ENCODE measurements around the gene PNPLA4. TPM values are rescaled to one million over a fixed set of nuclear protein-coding genes. Genes with fewer than 3 reads are reported as not detected.

Gene PNPLA4
- 1 to 10 TPM; 6.0 to 7.7 TPM for total RNA-seq

GRCh38 chrX:7927259-7928167, at the start of gene PNPLA4:
PNPLA4 (minus strand) TSS chrX:7927413; CDS start chrX:7926119, 1,294 bp downstream.
- peaks cover 21% of the 10 kb centered on the region for H3K4me1 Mint-ChIP-seq (ENCODE audit: low read depth)
- no peaks in the 10 kb centered on the region for H3K36me3 Mint-ChIP-seq (ENCODE audit: low read depth)
- DNase-seq = peak; percentile 86
- peak within 1 kb of the TSS; percentile 97 for H3K27ac Mint-ChIP-seq
- ChIA-PET POLR2A (no interaction called here), CTCF (no interaction called here)
- peak within 1 kb of the TSS; percentile 87 for H3K4me3 Mint-ChIP-seq
- no peaks in the 10 kb centered on the region for H3K27me3 Mint-ChIP-seq (ENCODE audit: low read depth)
- H3K9me3 Mint-ChIP-seq (ENCODE audit: insufficient read depth) = no peaks in the 10 kb centered on the region
- peak; percentile 93 for ATAC-seq

GRCh38 chrX:7972586-7972985, 45.4 kb upstream of the PNPLA4 start:
- Mint-ChIP-seq H3K4me3 (no peak overlapping the region), H3K4me1 (ENCODE audit: low read depth) (no peaks in the 10 kb centered on the region), H3K27me3 (ENCODE audit: low read depth) (no peaks in the 10 kb centered on the region), H3K9me3 (ENCODE audit: insufficient read depth) (no peaks in the 10 kb centered on the region), H3K36me3 (ENCODE audit: low read depth) (no peaks in the 10 kb centered on the region), H3K27ac (no peak overlapping the region)
- no peak for ATAC-seq
- CTCF ChIA-PET = no interaction called here
- POLR2A ChIA-PET = no interaction called here
- DNase-seq = no peak

- no peaks in the 10 kb centered on the region for H3K4me1 Mint-ChIP-seq (ENCODE audit: low read depth)
- H3K36me3 Mint-ChIP-seq (ENCODE audit: low read depth) = no peaks in the 10 kb centered on the region
- ChIA-PET POLR2A (no interaction called here), CTCF (no interaction called here)
- H3K4me3 Mint-ChIP-seq = no peak overlapping the region
- ATAC-seq (no peak), DNase-seq (no peak)
- no peaks in the 10 kb centered on the region for H3K27me3 Mint-ChIP-seq (ENCODE audit: low read depth)
- no peaks in the 10 kb centered on the region for H3K9me3 Mint-ChIP-seq (ENCODE audit: insufficient read depth)
- H3K27ac Mint-ChIP-seq = no peak overlapping the region
Observed at GRCh38 chrX:7970428-7970827, 43.2 kb upstream of the PNPLA4 start.

- CTCF ChIA-PET = no interaction called here
- POLR2A ChIA-PET = no interaction called here
- H3K27me3 Mint-ChIP-seq (ENCODE audit: low read depth) = no peaks in the 10 kb centered on the region
- no peak for DNase-seq
- no peaks in the 10 kb centered on the region for H3K4me1 Mint-ChIP-seq (ENCODE audit: low read depth)
- H3K36me3 Mint-ChIP-seq (ENCODE audit: low read depth) = no peaks in the 10 kb centered on the region
- H3K4me3 Mint-ChIP-seq = no peak overlapping the region
- no peak for ATAC-seq
- no peak overlapping the region for H3K27ac Mint-ChIP-seq
- no peaks in the 10 kb centered on the region for H3K9me3 Mint-ChIP-seq (ENCODE audit: insufficient read depth)
Observed at GRCh38 chrX:7965436-7965835, 38.2 kb upstream of the PNPLA4 start.

GRCh38 chrX:7960246-7960645, 33.0 kb upstream of the PNPLA4 start:
- no peaks in the 10 kb centered on the region for H3K27me3 Mint-ChIP-seq (ENCODE audit: low read depth)
- CTCF ChIA-PET = no interaction called here

GRCh38 chrX:7953446-7953845, 26.2 kb upstream of the PNPLA4 start:
- DNase-seq (no peak), ATAC-seq (no peak)
- H3K9me3 Mint-ChIP-seq (ENCODE audit: insufficient read depth) = no peaks in the 10 kb centered on the region
- POLR2A ChIA-PET = no interaction called here
- H3K4me3 Mint-ChIP-seq = no peak overlapping the region
- H3K4me1 Mint-ChIP-seq (ENCODE audit: low read depth) = no peaks in the 10 kb centered on the region
- H3K36me3 Mint-ChIP-seq (ENCODE audit: low read depth) = no peaks in the 10 kb centered on the region
- no peaks in the 10 kb centered on the region for H3K27me3 Mint-ChIP-seq (ENCODE audit: low read depth)
- H3K27ac Mint-ChIP-seq = no peak overlapping the region
- CTCF ChIA-PET = no interaction called here

More at GRCh38 chrX:7960246-7960645, 33.0 kb upstream of the PNPLA4 start:
- no peaks in the 10 kb centered on the region for H3K36me3 Mint-ChIP-seq (ENCODE audit: low read depth)
- no peak overlapping the region for H3K4me3 Mint-ChIP-seq
- no peaks in the 10 kb centered on the region for H3K9me3 Mint-ChIP-seq (ENCODE audit: insufficient read depth)
- ATAC-seq (no peak), DNase-seq (no peak)
- H3K27ac Mint-ChIP-seq = no peak overlapping the region
- POLR2A ChIA-PET = no interaction called here
- no peaks in the 10 kb centered on the region for H3K4me1 Mint-ChIP-seq (ENCODE audit: low read depth)

- no peaks in the 10 kb centered on the region for H3K4me1 Mint-ChIP-seq (ENCODE audit: low read depth)
- H3K27me3 Mint-ChIP-seq (ENCODE audit: low read depth) = no peaks in the 10 kb centered on the region
- no peak overlapping the region for H3K4me3 Mint-ChIP-seq
- H3K27ac Mint-ChIP-seq = no peak overlapping the region
- DNase-seq = no peak
- CTCF ChIA-PET = no interaction called here
- POLR2A ChIA-PET = no interaction called here
- no peak for ATAC-seq
- H3K36me3 Mint-ChIP-seq (ENCODE audit: low read depth) = no peaks in the 10 kb centered on the region
- no peaks in the 10 kb centered on the region for H3K9me3 Mint-ChIP-seq (ENCODE audit: insufficient read depth)
Observed at GRCh38 chrX:7950865-7951264, 23.7 kb upstream of the PNPLA4 start.

GRCh38 chrX:7948483-7948882, 21.3 kb upstream of the PNPLA4 start:
- Mint-ChIP-seq H3K4me3 (no peak overlapping the region), H3K36me3 (ENCODE audit: low read depth) (no peaks in the 10 kb centered on the region), H3K27me3 (ENCODE audit: low read depth) (no peaks in the 10 kb centered on the region), H3K27ac (no peak overlapping the region), H3K4me1 (ENCODE audit: low read depth) (no peaks in the 10 kb centered on the region), H3K9me3 (ENCODE audit: insufficient read depth) (no peaks in the 10 kb centered on the region)
- ATAC-seq = no peak
- no peak for DNase-seq
- POLR2A ChIA-PET = no interaction called here
- CTCF ChIA-PET = no interaction called here

- POLR2A ChIA-PET = no interaction called here
- Mint-ChIP-seq H3K36me3 (ENCODE audit: low read depth) (no peaks in the 10 kb centered on the region), H3K4me3 (no peak overlapping the region), H3K27ac (no peak overlapping the region), H3K9me3 (ENCODE audit: insufficient read depth) (no peaks in the 10 kb centered on the region), H3K27me3 (ENCODE audit: low read depth) (no peaks in the 10 kb centered on the region), H3K4me1 (ENCODE audit: low read depth) (no peaks in the 10 kb centered on the region)
- DNase-seq = no peak
- CTCF ChIA-PET = no interaction called here
- ATAC-seq = no peak
Observed at GRCh38 chrX:7946960-7947359, 19.7 kb upstream of the PNPLA4 start.

GRCh38 chrX:7943600-7944245, 16.5 kb upstream of the PNPLA4 start:
- ChIA-PET CTCF (no interaction called here), POLR2A (no interaction called here)
- DNase-seq (no peak), ATAC-seq (no peak)
- Mint-ChIP-seq H3K27me3 (ENCODE audit: low read depth) (no peaks in the 10 kb centered on the region), H3K4me3 (no peak overlapping the region), H3K27ac (no peak overlapping the region), H3K9me3 (ENCODE audit: insufficient read depth) (no peaks in the 10 kb centered on the region), H3K4me1 (ENCODE audit: low read depth) (no peaks in the 10 kb centered on the region), H3K36me3 (ENCODE audit: low read depth) (no peaks in the 10 kb centered on the region)

- POLR2A ChIA-PET = no interaction called here
- Mint-ChIP-seq H3K36me3 (ENCODE audit: low read depth) (no peaks in the 10 kb centered on the region), H3K27ac (no peak overlapping the region), H3K27me3 (ENCODE audit: low read depth) (no peaks in the 10 kb centered on the region), H3K4me1 (ENCODE audit: low read depth) (no peaks in the 10 kb centered on the region), H3K4me3 (no peak overlapping the region), H3K9me3 (ENCODE audit: insufficient read depth) (no peaks in the 10 kb centered on the region)
- CTCF ChIA-PET = no interaction called here
- ATAC-seq (no peak), DNase-seq (no peak)
Observed at GRCh38 chrX:7941390-7942042, 14.3 kb upstream of the PNPLA4 start.

GRCh38 chrX:7934026-7934425, 6.8 kb upstream of the PNPLA4 start:
- CTCF ChIA-PET = no interaction called here
- Mint-ChIP-seq H3K27me3 (ENCODE audit: low read depth) (no peaks in the 10 kb centered on the region), H3K27ac (no peak overlapping the region), H3K36me3 (ENCODE audit: low read depth) (no peaks in the 10 kb centered on the region), H3K4me1 (ENCODE audit: low read depth) (peaks cover 1% of the 10 kb centered on the region), H3K9me3 (ENCODE audit: insufficient read depth) (no peaks in the 10 kb centered on the region), H3K4me3 (no peak overlapping the region)
- ATAC-seq (no peak), DNase-seq (no peak)
- POLR2A ChIA-PET = no interaction called here
